ENCODE measurements around the gene PNRC2.

DNA sequence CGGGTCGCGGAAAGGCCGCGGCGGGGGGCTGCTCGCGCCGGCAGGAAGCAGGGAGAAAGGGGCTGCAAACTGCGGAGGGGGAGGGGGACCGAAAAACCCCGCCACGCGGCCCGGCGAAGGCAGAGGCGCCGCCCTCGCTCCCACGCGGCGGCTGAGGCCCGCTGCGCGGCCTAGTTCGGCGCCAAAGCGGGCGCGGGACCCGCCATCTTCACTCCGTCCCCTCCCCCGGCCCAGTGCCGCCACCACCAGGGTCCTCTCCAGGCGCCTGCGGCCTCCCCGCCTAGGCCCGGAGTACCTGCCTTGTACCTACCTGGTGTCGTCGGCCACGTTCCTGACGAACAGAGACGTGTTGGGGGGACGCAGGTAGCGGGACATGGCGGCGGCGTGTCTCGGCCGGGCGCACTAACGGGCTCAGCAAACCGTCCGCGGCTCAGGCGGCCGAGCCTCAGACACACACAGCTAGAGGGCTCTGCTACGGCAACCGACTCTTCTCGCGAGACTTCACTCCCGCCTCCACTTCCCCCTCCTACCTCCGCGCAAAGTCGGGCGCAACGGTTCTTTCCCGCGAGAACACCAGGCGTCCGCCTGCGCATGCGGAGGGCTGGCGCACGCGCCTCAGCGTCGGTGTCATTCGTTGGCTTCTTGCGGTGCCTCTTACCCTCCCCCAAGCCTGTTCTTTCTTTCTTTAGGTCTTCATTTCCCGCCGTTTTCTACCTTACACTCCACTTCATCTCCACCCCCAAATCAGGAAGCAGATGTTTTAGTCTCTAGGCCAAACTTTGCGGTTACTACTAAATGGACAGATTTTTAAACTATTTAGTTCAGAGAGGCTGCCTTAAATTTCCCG, 20.5 kb downstream of the PNRC2 start, which contains the start of gene SRSF10:
- TF ChIP-seq SP1 (IDR thresholded peaks at IDR 0.05) (peak; percentile 53; the same call in 1 of the 2 replicates), BHLHE40 (IDR thresholded peaks at IDR 0.05; ENCODE audit: borderline replicate concordance) (no peak), FOXM1 (IDR thresholded peaks at IDR 0.05; ENCODE audit: borderline replicate concordance) (no peak), FOXK2 (IDR thresholded peaks at IDR 0.05) (no peak), SUZ12 (IDR thresholded peaks at IDR 0.05) (no peak), ELF4 (IDR thresholded peaks at IDR 0.05) (peak; percentile 81; the same call in 1 of the 2 replicates)

All from HEK293T (cell line).